GM21367 (cell line): ENCODE results near the gene DCAF10.
A peak's percentile ranks its signal among the peaks of the same experiment; 100 is the strongest.
"Not testable (repeated sequence)": the region's sequence is repeated elsewhere in the genome, so short reads cannot be mapped to it uniquely, and the experiment has no call there.

Source experiments
- ATAC-seq: cut with Tn5 transposase; IDR thresholded peaks from one replicate; pipeline ENCODE4 v1.9.1; 2021; ENCODE audit not compliant: unreplicated experiment

DCAF10 gene

GRCh38 chr9:37859043-37859442, 58.4 kb downstream of the DCAF10 start:
- no peak for ATAC-seq

- no peak for ATAC-seq
These were observed 61.9 kb downstream of the DCAF10 start for GRCh38 chr9:37862530-37862929.

GRCh38 chr9:37870081-37870798, 69.6 kb downstream of the DCAF10 start:
- no peak for ATAC-seq

- no peak for ATAC-seq
These were observed 70.2 kb downstream of the DCAF10 start for GRCh38 chr9:37870799-37871176.

GRCh38 chr9:37873955-37874354, 73.4 kb downstream of the DCAF10 start:
- no peak for ATAC-seq

GRCh38 chr9:37876376-37876775, 75.8 kb downstream of the DCAF10 start:
- ATAC-seq: no peak

- ATAC-seq: no peak
These were observed 80.4 kb downstream of the DCAF10 start for GRCh38 chr9:37880916-37881479.

GRCh38 chr9:37887977-37888583, 87.5 kb downstream of the DCAF10 start:
- not testable (repeated sequence) for ATAC-seq

- ATAC-seq: no peak
These were observed 88.9 kb downstream of the DCAF10 start for GRCh38 chr9:37889536-37889935.

- not testable (repeated sequence) for ATAC-seq
These were observed 90.4 kb downstream of the DCAF10 start for GRCh38 chr9:37891042-37891441.

- ATAC-seq: no peak
These were observed 91.5 kb downstream of the DCAF10 start for GRCh38 chr9:37892063-37892462.

GRCh38 chr9:37897665-37898064, 97.1 kb downstream of the DCAF10 start:
- no peak for ATAC-seq

- no peak for ATAC-seq
These were observed 98.4 kb downstream of the DCAF10 start for GRCh38 chr9:37899041-37899440.

- no peak for ATAC-seq
These were observed 101.5 kb downstream of the DCAF10 start for GRCh38 chr9:37902131-37902530.

- ATAC-seq: peak; percentile 4
These were observed 102.4 kb downstream of the DCAF10 start for GRCh38 chr9:37902796-37903646.

GRCh38 chr9:37903647-37904444, 103.2 kb downstream of the DCAF10 start, which contains the start of gene SLC25A51:
TSS of gene SLC25A51 (minus strand) at chr9:37904127. CDS start at chr9:37888550, 15,577 bp downstream.
- ATAC-seq: peak; percentile 79

GRCh38 chr9:37904445-37905130, 104.0 kb downstream of the DCAF10 start:
- no peak for ATAC-seq

- ATAC-seq: no peak
These were observed 104.5 kb downstream of the DCAF10 start for GRCh38 chr9:37905131-37905505.

GRCh38 chr9:37905776-37906175, 105.2 kb downstream of the DCAF10 start:
- no peak for ATAC-seq
